BJ (cell line): ENCODE measurements around the gene PROSER1. TPM values are rescaled to one million over a fixed set of nuclear protein-coding genes. Genes with fewer than 3 reads are reported as not detected.

Source experiments
- CTCF ChIA-PET: fragments of 350-600 bp; formaldehyde crosslinking; extraction: SDS; loops from one replicate; lab custom pipeline; 2021; ENCODE audit warnings: antibody characterized with exemption, inconsistent platforms; lab: Yijun Ruan, JAX
- POLR2A ChIA-PET: fragments of 300-600 bp; sonication (Branson Sonifier 250); formaldehyde crosslinking; extraction: SDS; loops from one replicate; lab custom pipeline; 2021; ENCODE audit warnings: antibody characterized with exemption; lab: Charles Lee
- DNase-seq: peaks from one replicate; pipeline ENCODE4 v3.0.0-alpha.2; 2011; ENCODE audit warnings: low read depth
- H3K27me3 ChIP-seq: 2 replicates; pipeline ENCODE4 v1.6.0; 2011; ENCODE audit warnings: low read length; ENCODE audit not compliant: control insufficient read depth, insufficient read depth
- H3K36me3 ChIP-seq: 2 replicates; pipeline ENCODE4 v1.5.1; 2011; ENCODE audit warnings: low read length; ENCODE audit not compliant: control insufficient read depth, insufficient read depth
- H3K4me3 ChIP-seq: 2 replicates; pipeline ENCODE4 v1.5.1; 2011; ENCODE audit warnings: low read depth, mild to moderate bottlenecking, control low read depth, low read length
- CTCF ChIP-seq: IDR thresholded peaks from 2 replicates; pipeline ENCODE4 v1.5.1; 2011; ENCODE audit warnings: low read depth, mild to moderate bottlenecking, control low read depth, inconsistent platforms, low read length, moderate library complexity; ENCODE audit not compliant: insufficient read depth
- polyA plus RNA-seq: library from polyadenylated mRNA; depleted of rRNA; stranded (reverse); fragments of >200 nt; gene quantifications from 2 replicates; pipeline ENCODE4 v1.2.3, GENCODE V29; 2011

Gene PROSER1
- polyA plus RNA-seq, 1 experiment, result 10.7 TPM

GRCh38 chr13:39035204-39035603 lies 2.7 kb downstream of the PROSER1 start:
- H3K36me3 ChIP-seq, result no peaks in the 10 kb centered on the region
- POLR2A ChIA-PET, result no interaction called here
- CTCF ChIA-PET, result no interaction called here
- no peak for TF ChIP-seq CTCF
- H3K27me3 ChIP-seq, result no peaks in the 10 kb centered on the region
- DNase-seq, result no peak
- no peak overlapping the region for H3K4me3 ChIP-seq

GRCh38 chr13:39034085-39034484 lies 3.8 kb downstream of the PROSER1 start:
- ChIA-PET POLR2A (no interaction called here), CTCF (no interaction called here)
- TF ChIP-seq CTCF, result no peak
- Histone ChIP-seq H3K4me3 (no peak overlapping the region), H3K36me3 (no peaks in the 10 kb centered on the region), H3K27me3 (no peaks in the 10 kb centered on the region)
- no peak for DNase-seq

GRCh38 chr13:39032150-39032549 lies 5.7 kb downstream of the PROSER1 start:
- Histone ChIP-seq H3K27me3 (no peaks in the 10 kb centered on the region), H3K4me3 (no peak overlapping the region), H3K36me3 (no peaks in the 10 kb centered on the region)
- ChIA-PET CTCF (interaction anchor here (0.7 to 1.1 kb wide), 3 partner anchors 9 to 383 kb away, joined by 3 read pairs; no protein-coding TSS in a partner anchor), POLR2A (no interaction called here)
- no peak for TF ChIP-seq CTCF
- DNase-seq, result no peak

- CTCF ChIA-PET, result no interaction called here
- POLR2A ChIA-PET, result no interaction called here
- H3K27me3 ChIP-seq, result no peaks in the 10 kb centered on the region
- no peak overlapping the region for H3K4me3 ChIP-seq
- no peak for DNase-seq
- TF ChIP-seq CTCF, result no peak
- peaks cover 8% of the 10 kb centered on the region for H3K36me3 ChIP-seq
Measured at GRCh38 chr13:39025433-39025839, 12.5 kb downstream of the PROSER1 start.

- Histone ChIP-seq H3K36me3 (peaks cover 8% of the 10 kb centered on the region), H3K27me3 (no peaks in the 10 kb centered on the region), H3K4me3 (no peak overlapping the region)
- DNase-seq, result no peak
- POLR2A ChIA-PET, result interaction anchor here (0.6 kb wide), 1 partner anchor 14 kb away, joined by 4 read pairs; no protein-coding TSS in a partner anchor
- CTCF ChIA-PET, result interaction anchor here (0.9 kb wide), 1 partner anchor 8 kb away, joined by 3 read pairs; no protein-coding TSS in a partner anchor
- TF ChIP-seq CTCF, result no peak
Measured at GRCh38 chr13:39023761-39024160, 14.1 kb downstream of the PROSER1 start.
